OCI-LY3 (cell line): Measurements from ENCODE around the gene SFI1.

Source experiments
- H2AFZ ChIP-seq: fragments of 200-600, 300-600 bp; shearing (Covaris generic); 2 replicates; pipeline ENCODE4 v1.6.0; 2014; ENCODE audit warnings: antibody characterized with exemption, low read depth, low read length
- H3K27ac ChIP-seq: fragments of 200-600, 300-600 bp; sonication (generic); 2 replicates; pipeline ENCODE4 v1.5.1; 2014; ENCODE audit warnings: mild to moderate bottlenecking, low read length, moderate library complexity, mixed read lengths
- H3K27me3 ChIP-seq: fragments of 200-600, 300-600 bp; sonication (generic); 2 replicates; pipeline ENCODE4 v1.6.1; 2014; ENCODE audit warnings: low read depth, low read length, mixed read lengths
- H3K36me3 ChIP-seq: fragments of 200-600, 300-600 bp; sonication (generic); replicated peaks from 2 replicates; pipeline ENCODE3; 2014; ENCODE audit warnings: low read depth, low read length, mixed read lengths
- H3K4me1 ChIP-seq: fragments of 300-600, 200-600 bp; sonication (generic); 2 replicates; pipeline ENCODE4 v1.6.1; 2014; ENCODE audit warnings: low read length, mixed read lengths
- H3K4me2 ChIP-seq: fragments of 200-600, 300-600 bp; sonication (generic); 2 replicates; pipeline ENCODE4 v1.6.1; 2014; ENCODE audit warnings: low read length, mixed read lengths
- H3K4me3 ChIP-seq: fragments of 300-600, 200-600 bp; sonication (generic); 2 replicates; pipeline ENCODE4 v1.5.1; 2014; ENCODE audit warnings: antibody characterized with exemption, mild to moderate bottlenecking, low read length, moderate library complexity
- H3K79me2 ChIP-seq: fragments of 300-600, 200-600 bp; shearing (Covaris generic); 2 replicates; pipeline ENCODE4 v1.6.1; 2014; ENCODE audit warnings: mild to moderate bottlenecking, low read length, mixed read lengths
- H3K9ac ChIP-seq: fragments of 300-600, 200-600 bp; shearing (Covaris generic); 2 replicates; pipeline ENCODE4 v1.6.0; 2014; ENCODE audit warnings: mild to moderate bottlenecking, low read length, moderate library complexity
- H3K9me3 ChIP-seq: fragments of 200-600, 300-600 bp; shearing (Covaris generic); 2 replicates; pipeline ENCODE4 v1.6.1; 2014; ENCODE audit warnings: low read length, mixed read lengths; ENCODE audit not compliant: insufficient read depth
- H4K20me1 ChIP-seq: fragments of 200-600, 300-600 bp; sonication (generic); 2 replicates; pipeline ENCODE4 v1.6.1; 2016; ENCODE audit warnings: low read length, mixed read lengths; ENCODE audit not compliant: insufficient read depth
- CTCF ChIP-seq: fragments of 200-600, 300-600 bp; sonication (generic); IDR thresholded peaks from 2 replicates; pipeline ENCODE4 v1.5.1; 2014; ENCODE audit warnings: antibody characterized with exemption, low read length, low read depth
- EZH2phosphoT487 ChIP-seq: fragments of 200-600 bp; shearing (Covaris generic); IDR thresholded peaks from 2 replicates; pipeline ENCODE4 v1.6.1; 2018; ENCODE audit warnings: antibody characterized with exemption, mixed run types, low read depth

Gene SFI1

GRCh38 chr22:31637891-31638618, 141.7 kb downstream of the SFI1 start:
- Histone ChIP-seq H3K36me3 (peaks cover 5% of the 10 kb centered on the region), H3K27ac (no peak overlapping the region), H3K79me2 (peaks cover 46% of the 10 kb centered on the region), H3K9ac (no peak overlapping the region), H2AFZ (no peak overlapping the region), H3K4me1 (peaks cover 8% of the 10 kb centered on the region), H3K4me2 (no peak overlapping the region), H3K4me3 (no peak overlapping the region), H4K20me1 (peaks cover 24% of the 10 kb centered on the region), H3K9me3 (no peaks in the 10 kb centered on the region), H3K27me3 (no peaks in the 10 kb centered on the region)
- TF ChIP-seq CTCF: no peak
- TF ChIP-seq EZH2phosphoT487: no peak

DNA sequence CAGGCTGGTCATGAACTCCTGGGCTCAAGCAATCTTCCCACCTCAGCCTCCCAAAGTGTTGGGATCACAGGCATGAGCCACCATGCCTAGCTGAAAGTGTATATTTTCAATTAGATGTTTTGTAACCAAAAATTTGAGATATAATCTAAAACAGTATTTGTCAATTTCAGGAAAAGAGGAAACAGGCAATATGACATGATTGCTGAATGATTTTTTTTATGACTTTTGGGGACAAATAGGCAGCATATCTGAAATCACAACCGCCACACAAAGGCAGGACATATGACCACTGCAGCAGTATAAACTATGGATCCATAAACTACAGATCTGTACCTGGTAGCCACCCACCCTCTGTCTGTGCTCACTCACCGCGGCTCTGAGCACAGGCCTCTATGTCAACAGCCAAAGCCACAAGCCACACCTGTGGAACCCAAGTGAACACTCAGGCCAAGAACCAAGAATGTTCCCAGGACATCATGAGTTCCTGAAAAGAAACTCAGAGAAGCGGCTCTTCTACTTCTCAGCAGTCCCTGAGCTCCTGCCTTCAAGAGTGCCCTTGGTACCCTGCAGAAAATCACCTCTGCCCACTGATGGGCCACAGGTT, 143.2 kb downstream of the SFI1 start:
- H3K79me2 ChIP-seq: peaks cover 43% of the 10 kb centered on the region
- no peak overlapping the region for H3K4me3 ChIP-seq
- no peaks in the 10 kb centered on the region for H3K9me3 ChIP-seq
- no peak overlapping the region for H3K4me2 ChIP-seq
- H2AFZ ChIP-seq: no peak overlapping the region
- no peak overlapping the region for H3K9ac ChIP-seq
- H3K27me3 ChIP-seq: no peaks in the 10 kb centered on the region
- peaks cover 8% of the 10 kb centered on the region for H3K36me3 ChIP-seq
- TF ChIP-seq CTCF (no peak), EZH2phosphoT487 (no peak)
- no peak overlapping the region for H3K27ac ChIP-seq
- peaks cover 8% of the 10 kb centered on the region for H3K4me1 ChIP-seq
- peaks cover 17% of the 10 kb centered on the region for H4K20me1 ChIP-seq

- peaks cover 33% of the 10 kb centered on the region for H3K36me3 ChIP-seq
- peak overlapping the region; percentile 28 for H3K27ac ChIP-seq
- peaks cover 34% of the 10 kb centered on the region for H3K4me1 ChIP-seq
- H4K20me1 ChIP-seq: peaks cover 9% of the 10 kb centered on the region; the same call in 1 of the 2 replicates
- no peaks in the 10 kb centered on the region for H3K27me3 ChIP-seq
- peak overlapping the region; percentile 28 for H3K4me2 ChIP-seq
- no peak overlapping the region for H2AFZ ChIP-seq
- no peak overlapping the region for H3K9ac ChIP-seq
- H3K79me2 ChIP-seq: peaks cover 43% of the 10 kb centered on the region
- no peaks in the 10 kb centered on the region for H3K9me3 ChIP-seq
- TF ChIP-seq CTCF (no peak), EZH2phosphoT487 (no peak)
- no peak overlapping the region for H3K4me3 ChIP-seq
These were observed 150.1 kb downstream of the SFI1 start for GRCh38 chr22:31646186-31647019.

DNA sequence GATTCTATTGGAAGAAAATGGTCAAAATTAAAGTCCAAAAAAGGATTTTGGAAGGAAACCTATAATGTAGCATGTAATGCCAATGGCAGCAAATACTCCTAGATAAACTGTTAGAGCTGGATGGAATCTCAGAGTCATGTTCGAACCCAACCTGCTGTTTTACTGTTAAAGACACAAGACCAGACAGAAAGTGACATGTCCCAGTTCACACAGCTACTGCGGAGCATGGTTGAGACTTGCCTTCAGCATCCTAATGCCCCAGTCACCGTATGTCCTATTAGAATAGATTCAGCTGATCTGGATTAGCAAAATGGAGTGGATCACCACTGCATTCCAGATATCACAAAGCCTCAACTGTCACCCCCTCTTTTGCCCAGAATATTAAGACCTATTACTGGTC, 150.7 kb downstream of the SFI1 start:
- Histone ChIP-seq H3K4me2 (peak overlapping the region; percentile 28), H3K27me3 (no peaks in the 10 kb centered on the region), H3K4me1 (peaks cover 41% of the 10 kb centered on the region), H3K4me3 (no peak overlapping the region), H3K36me3 (peaks cover 33% of the 10 kb centered on the region), H4K20me1 (peaks cover 9% of the 10 kb centered on the region; the same call in 1 of the 2 replicates), H3K9ac (no peak overlapping the region), H2AFZ (no peak overlapping the region), H3K27ac (0 out of 2 replicates have a peak overlapping the region, but pooled peaks have one; percentile 28), H3K79me2 (peaks cover 43% of the 10 kb centered on the region), H3K9me3 (no peaks in the 10 kb centered on the region)
- TF ChIP-seq CTCF (no peak), EZH2phosphoT487 (no peak)
